ENCODE measurements around the gene COMMD7.

DNA sequence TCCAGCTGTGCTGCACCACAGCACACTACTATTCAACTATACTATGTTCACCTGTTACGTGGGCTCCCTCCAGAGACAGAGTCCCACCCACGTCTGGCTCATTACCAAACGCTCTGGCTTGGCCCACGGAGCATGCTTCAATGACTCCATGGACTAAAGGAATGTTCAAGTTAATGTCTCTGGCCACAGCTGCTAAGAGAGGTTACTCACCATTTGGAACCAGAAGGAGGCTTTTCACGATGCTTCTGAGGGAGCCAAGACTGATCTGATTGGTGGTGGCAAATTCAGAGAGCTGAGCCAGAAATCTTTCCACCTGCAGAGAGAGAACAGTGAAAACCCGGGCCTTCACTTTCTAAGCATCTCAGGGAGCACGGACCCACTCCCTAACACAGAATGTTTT, 15.6 kb downstream of the COMMD7 start:
- TF ChIP-seq, protein P1, sequence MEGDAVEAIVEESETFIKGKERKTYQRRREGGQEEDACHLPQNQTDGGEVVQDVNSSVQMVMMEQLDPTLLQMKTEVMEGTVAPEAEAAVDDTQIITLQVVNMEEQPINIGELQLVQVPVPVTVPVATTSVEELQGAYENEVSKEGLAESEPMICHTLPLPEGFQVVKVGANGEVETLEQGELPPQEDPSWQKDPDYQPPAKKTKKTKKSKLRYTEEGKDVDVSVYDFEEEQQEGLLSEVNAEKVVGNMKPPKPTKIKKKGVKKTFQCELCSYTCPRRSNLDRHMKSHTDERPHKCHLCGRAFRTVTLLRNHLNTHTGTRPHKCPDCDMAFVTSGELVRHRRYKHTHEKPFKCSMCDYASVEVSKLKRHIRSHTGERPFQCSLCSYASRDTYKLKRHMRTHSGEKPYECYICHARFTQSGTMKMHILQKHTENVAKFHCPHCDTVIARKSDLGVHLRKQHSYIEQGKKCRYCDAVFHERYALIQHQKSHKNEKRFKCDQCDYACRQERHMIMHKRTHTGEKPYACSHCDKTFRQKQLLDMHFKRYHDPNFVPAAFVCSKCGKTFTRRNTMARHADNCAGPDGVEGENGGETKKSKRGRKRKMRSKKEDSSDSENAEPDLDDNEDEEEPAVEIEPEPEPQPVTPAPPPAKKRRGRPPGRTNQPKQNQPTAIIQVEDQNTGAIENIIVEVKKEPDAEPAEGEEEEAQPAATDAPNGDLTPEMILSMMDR (IDR thresholded peaks at IDR 0.05; ENCODE audit: low read length): no peak
- TF ChIP-seq EZH2 (optimal IDR thresholded peaks at IDR 0.05; ENCODE audit: low read depth, low read length) (no peak), EZH2phosphoT487 (IDR thresholded peaks at IDR 0.05; ENCODE audit: low read length) (no peak)

All from MM.1S (cell line).